Measurements from ENCODE around the gene CCRL2. TPM values are rescaled to one million over a fixed set of nuclear protein-coding genes. Genes with fewer than 3 reads are reported as not detected.

Gene CCRL2
- total RNA-seq, 1 donor from 2014 or later, result 1.7 TPM

DNA sequence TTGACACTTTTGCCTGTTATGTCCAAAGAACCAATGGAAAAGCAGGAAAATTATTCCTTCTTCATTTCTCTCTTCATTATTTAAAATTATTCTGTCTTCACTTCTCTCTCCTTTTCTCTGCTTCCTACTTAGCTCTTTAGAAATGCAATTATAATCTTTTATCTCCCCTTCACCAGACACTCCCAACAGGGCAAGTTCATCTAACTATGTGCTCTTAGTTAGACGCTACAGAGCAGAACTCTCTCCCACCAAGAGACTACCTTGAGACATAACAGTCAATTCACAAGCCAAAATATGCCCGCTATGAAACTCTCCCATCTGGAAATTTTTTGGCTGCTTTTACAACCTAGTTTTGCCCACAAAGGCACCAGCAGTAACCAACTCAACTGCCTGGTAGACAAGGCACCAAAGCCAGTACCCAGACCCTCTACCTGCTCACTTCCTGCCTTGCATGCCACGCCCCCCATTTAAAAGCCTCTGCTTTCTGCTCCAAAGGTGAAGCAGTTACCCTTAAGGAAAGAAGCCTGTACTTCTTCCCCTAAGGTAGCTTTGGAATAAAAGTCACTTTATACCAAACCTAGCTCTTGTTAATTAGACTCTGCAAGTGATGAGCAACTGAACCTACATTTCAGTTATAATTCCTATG, 28.1 kb downstream of the CCRL2 start:
- H3K27me3 Mint-ChIP-seq, result peaks cover 2% of the 10 kb centered on the region
- no peak for DNase-seq
- peaks cover 5% of the 10 kb centered on the region for H3K4me1 Mint-ChIP-seq
- no peak overlapping the region for H3K4me3 Mint-ChIP-seq
- H3K9me3 Mint-ChIP-seq, result no peaks in the 10 kb centered on the region
- intact Hi-C loops (cut with micrococcal nuclease), result no loop called here
- no peaks in the 10 kb centered on the region for H3K36me3 Mint-ChIP-seq (ENCODE audit: low read depth)
- H3K27ac Mint-ChIP-seq, result no peak overlapping the region

DNA sequence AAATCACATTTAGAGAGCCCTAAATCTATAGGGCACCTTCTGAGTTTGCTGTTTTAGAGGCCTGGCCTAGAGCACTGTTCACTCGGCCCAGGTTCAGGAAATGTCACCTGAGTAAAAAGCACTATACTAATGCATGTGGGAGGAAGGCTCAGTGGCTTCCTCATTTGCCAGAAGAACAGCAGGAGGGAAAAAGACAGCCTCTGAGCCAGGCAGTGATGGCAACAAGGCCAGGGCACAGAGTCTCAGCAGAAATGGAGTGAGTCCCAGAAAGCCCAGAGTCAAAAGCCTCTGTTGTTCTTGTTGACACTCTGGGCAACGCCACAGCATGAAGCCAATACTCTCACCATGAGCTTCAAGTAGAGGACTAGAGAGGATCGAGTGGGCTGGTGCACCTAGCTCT, 31.8 kb downstream of the CCRL2 start:
- Mint-ChIP-seq H3K36me3 (ENCODE audit: low read depth) (no peaks in the 10 kb centered on the region), H3K27ac (no peak overlapping the region), H3K9me3 (no peaks in the 10 kb centered on the region), H3K4me1 (peaks cover 22% of the 10 kb centered on the region), H3K4me3 (no peak overlapping the region), H3K27me3 (peaks cover 2% of the 10 kb centered on the region)
- intact Hi-C loops (cut with micrococcal nuclease), result no loop called here
- DNase-seq, result no peak

DNA sequence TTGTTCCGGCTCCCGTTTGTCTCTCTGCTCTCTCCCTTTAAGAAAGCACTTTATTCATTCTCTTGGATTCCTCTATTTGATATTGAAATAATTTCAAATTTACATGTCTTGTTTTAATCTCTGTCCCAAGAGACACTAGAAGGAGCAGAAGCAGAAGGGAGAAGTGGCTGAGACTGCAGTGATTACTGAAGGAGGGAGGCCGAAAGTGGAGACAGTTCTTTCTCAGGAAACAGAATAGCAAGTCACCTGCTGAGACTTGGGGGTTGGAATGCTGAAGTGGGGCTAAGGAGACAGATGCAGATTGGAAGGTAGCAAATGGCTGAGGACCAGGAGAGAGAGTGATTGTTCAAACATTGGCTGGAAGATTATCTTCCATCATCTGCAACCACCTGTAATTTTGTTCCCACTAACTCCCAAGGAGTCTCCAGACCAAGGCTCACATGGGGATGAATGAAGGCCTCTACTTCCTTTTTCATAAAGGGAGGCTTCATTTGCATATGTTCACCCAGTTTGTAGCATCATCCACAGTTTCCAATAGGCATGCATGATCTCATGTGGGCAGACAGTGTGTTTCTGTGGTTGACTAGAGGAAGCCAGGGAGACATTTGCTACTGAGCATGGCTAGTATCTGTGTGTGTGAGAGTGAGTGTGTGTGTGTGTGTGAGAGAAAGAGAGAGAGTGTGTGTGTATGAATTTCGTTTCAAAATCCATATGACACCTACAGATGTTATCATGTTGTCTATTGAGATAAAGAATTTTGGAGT, 33.7 kb downstream of the CCRL2 start:
- Mint-ChIP-seq H3K27me3 (no peaks in the 10 kb centered on the region), H3K4me3 (peak overlapping the region; percentile 4), H3K4me1 (peaks cover 25% of the 10 kb centered on the region), H3K27ac (peak overlapping the region; percentile 10), H3K36me3 (ENCODE audit: low read depth) (no peaks in the 10 kb centered on the region), H3K9me3 (no peaks in the 10 kb centered on the region)
- intact Hi-C loops (cut with micrococcal nuclease), result loop anchor here (2.0 to 5.0 kb wide), 4 partner anchors 62 to 498 kb away; partner anchors contain the start of genes CCR1 and CXCR6
- peak; percentile 85 for DNase-seq

DNA sequence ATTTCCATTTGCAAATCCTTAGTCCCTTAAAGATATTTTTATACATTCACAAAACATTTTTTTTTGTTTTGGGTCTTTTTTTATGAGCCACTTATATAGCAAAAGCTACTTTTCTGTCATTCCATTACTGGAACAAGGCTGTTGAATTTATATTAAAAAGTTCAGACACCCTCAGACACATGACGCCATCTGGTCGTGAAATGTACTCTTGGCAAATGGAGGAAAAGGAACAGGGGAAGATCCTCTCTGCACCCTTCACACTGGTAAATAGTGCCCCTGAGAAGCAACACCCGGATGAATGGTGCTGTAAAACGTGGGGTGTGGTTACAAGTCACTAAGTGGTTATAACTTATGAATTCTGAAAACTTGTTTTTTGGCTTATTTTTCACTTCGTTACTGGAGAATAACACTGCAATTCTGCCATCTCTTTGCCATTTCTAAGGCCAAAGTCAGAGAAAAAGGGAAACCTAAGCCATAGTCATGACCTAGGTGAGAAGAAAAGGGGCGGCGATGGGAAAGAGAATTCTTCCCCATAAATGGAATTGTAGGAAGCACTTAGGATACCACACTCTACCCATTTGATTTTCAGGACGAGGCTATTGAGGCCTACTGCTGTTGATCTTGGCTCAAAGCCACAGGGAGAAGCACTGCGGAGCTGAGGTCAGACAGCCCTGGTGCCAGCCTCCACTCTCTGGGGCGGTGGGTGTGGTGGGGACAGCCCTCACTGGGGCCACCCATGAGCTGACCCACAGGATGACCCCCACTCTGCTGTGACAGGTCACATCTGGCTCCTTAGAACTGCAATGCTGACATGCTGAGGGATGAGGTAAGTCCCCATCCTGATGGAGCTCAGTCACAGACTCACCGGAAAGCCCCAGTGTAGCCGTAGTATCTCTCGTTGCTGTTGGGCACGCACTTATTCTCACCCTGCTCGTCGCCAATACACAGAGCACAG, 35.8 kb downstream of the CCRL2 start:
- H3K27ac Mint-ChIP-seq, result no peak overlapping the region

DNA sequence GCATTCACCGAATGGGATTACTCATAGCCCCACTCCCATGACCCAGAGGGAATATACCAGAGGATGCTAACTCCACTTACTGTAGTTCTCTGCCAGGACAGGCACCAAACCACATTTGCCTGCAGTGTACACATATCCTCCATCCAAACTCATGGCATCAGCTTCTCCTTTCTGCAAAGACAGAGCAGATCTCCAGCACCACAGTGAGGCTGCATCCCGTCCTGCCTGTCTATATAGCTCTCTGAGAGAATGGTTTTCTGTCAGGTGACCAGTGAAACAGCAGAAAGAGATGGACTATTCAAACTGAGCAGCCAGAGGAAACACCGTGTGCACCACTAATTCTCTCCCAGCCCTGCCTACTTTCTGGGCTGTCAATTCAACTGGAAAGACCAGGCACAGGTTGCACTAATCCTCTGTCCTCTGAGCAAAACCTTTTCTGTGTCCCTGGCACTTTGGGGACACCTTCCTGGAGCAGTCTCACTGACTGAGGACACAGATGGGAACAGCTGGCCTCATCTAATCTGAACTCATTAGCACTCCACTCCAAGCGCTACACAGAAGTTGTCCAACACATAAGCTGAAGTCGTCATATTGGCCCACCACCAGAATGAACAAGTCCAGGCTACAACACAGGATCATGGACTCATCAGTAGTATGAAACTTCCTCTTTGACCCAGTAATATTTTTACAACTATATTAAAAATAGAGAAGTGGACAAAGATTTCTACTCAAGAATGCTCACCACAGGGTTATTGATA, 40.3 kb downstream of the CCRL2 start:
- peaks cover 26% of the 10 kb centered on the region for H3K27me3 Mint-ChIP-seq
- peaks cover 4% of the 10 kb centered on the region for H3K4me1 Mint-ChIP-seq
- no peak for DNase-seq
- H3K9me3 Mint-ChIP-seq, result no peaks in the 10 kb centered on the region
- intact Hi-C loops (cut with micrococcal nuclease), result no loop called here
- no peaks in the 10 kb centered on the region for H3K36me3 Mint-ChIP-seq (ENCODE audit: low read depth)
- no peak overlapping the region for H3K27ac Mint-ChIP-seq
- H3K4me3 Mint-ChIP-seq, result no peak overlapping the region

More for the DNA sequence above, 35.8 kb downstream of the CCRL2 start:
- DNase-seq, result peak; percentile 85
- H3K4me3 Mint-ChIP-seq, result no peak overlapping the region
- H3K9me3 Mint-ChIP-seq, result no peaks in the 10 kb centered on the region
- no peaks in the 10 kb centered on the region for H3K36me3 Mint-ChIP-seq (ENCODE audit: low read depth)
- intact Hi-C loops (cut with micrococcal nuclease), result loop anchor here (5.0 kb wide), 3 partner anchors 236 to 501 kb away; partner anchors contain the start of genes CCR1 and CXCR6
- H3K27me3 Mint-ChIP-seq, result peaks cover 7% of the 10 kb centered on the region
- peaks cover 25% of the 10 kb centered on the region for H3K4me1 Mint-ChIP-seq

DNA sequence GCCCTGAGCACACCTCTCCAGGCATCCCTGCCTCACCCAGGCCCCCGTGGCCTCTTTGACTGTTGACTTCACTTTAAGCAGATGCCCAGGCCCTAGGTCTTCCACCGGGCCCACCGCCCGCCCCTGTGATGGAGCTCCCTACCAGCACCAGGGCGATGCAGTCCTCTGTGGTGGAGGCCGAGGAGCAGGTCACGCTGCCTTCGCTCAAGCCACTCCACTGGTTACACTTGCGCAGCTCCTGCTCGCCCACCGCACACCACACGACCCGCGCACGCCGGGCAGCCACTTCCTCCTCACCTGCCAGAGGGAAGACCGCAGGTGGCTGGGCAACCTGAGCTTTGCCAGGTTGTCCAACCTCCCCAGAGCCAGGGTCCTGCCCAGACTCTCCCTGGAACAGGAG, 41.7 kb downstream of the CCRL2 start:
- Mint-ChIP-seq H3K4me1 (peaks cover 5% of the 10 kb centered on the region), H3K27ac (no peak overlapping the region), H3K27me3 (peaks cover 38% of the 10 kb centered on the region), H3K9me3 (no peaks in the 10 kb centered on the region), H3K4me3 (no peak overlapping the region), H3K36me3 (ENCODE audit: low read depth) (no peaks in the 10 kb centered on the region)
- intact Hi-C loops (cut with micrococcal nuclease), result no loop called here
- no peak for DNase-seq

DNA sequence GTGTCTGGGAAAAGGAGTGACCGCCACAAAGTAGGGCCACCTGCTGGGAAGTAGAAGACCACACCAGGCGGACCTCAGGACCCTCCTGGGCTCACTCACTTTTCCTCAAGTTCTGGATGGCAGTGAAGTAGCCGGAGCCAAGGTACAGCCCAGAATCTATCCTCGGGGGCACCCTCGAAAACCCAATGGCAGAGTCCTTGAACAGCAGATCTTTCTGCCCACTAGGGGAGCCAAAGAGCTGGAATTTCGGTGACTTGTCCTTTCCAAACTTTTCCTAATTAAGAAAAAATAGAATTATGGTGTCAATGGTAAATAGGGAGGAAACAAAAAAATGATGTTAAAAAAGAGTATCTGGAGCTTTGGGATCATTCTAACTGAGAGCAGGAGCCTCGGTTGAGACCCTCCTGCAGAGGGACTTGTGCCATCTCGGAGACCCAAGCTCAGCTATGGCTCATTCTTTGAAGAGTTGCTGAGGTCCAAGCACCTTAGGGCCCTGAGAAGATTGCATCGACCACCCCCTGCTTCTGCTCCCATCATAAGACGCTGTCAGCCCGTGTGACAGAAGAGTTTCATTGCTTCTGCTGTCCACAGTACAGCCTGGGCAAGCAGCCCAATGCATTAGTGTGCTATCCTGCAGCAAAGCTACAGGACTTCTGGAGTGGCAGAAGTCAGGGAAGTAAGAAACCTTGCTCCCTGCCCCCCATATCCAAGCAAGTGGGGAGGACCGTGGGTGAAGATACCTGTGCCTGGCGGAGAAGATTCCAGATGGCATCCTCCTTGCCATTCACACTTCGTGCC, 42.9 kb downstream of the CCRL2 start:
- Mint-ChIP-seq H3K4me1 (peaks cover 2% of the 10 kb centered on the region), H3K27me3 (peaks cover 44% of the 10 kb centered on the region), H3K36me3 (ENCODE audit: low read depth) (no peaks in the 10 kb centered on the region), H3K9me3 (no peaks in the 10 kb centered on the region), H3K27ac (no peak overlapping the region), H3K4me3 (no peak overlapping the region)
- DNase-seq, result no peak
- intact Hi-C loops (cut with micrococcal nuclease), result no loop called here

DNA sequence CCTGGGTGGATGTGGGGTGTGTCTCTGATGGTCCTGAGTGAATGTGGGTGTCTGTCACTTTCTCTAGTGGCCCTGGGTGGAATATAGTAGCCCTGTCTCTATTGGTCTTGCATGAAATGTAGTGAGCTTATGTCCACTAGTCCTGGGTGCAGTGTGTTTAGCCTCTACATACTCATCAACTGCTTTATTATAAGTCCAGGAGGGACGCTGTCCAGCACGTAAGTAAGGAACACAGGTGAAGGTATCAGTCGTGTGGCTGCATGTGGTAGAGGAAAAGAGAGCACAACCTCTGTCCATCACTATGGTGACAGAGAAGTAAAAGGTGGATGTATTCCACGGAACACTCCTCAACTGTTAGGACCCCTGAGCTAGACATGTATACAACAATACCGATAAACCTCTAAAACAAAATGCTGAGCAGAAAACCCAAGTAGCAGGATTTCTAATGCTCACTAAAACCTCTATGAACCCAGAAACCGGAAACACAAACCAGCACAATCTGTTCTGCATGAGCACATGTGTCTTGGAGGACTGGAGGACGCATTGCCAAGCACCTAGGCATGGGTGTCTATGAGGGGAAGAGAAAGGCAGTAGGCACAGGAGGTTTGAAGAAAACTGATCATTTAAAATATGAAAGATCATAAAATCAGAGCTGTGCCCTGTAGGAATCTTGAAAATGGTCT, 46.6 kb downstream of the CCRL2 start:
- intact Hi-C loops (cut with micrococcal nuclease), result no loop called here
- no peaks in the 10 kb centered on the region for H3K36me3 Mint-ChIP-seq (ENCODE audit: low read depth)
- H3K27ac Mint-ChIP-seq, result no peak overlapping the region
- peaks cover 38% of the 10 kb centered on the region for H3K27me3 Mint-ChIP-seq
- no peak overlapping the region for H3K4me3 Mint-ChIP-seq
- DNase-seq, result no peak
- no peaks in the 10 kb centered on the region for H3K9me3 Mint-ChIP-seq
- peaks cover 2% of the 10 kb centered on the region for H3K4me1 Mint-ChIP-seq

DNA sequence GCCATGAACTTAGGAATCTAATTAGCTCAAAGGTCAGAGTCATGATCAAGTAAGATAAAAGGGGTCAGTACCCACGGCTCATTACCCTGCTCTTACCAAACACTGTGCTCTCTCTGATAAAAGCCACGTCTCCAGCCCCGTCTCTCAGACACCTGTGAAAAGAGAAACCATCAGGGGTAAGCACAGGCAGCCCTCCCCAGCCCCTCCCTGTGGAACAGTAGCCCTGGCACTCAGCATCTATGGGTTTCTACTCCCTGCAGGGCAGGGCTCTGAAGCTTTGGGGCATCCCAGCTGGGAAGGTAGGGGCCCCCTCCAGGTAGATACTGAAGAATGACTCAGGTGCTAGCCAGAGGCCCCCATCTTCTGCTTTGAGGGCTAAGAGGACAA, 47.1 kb downstream of the CCRL2 start:
- Mint-ChIP-seq H3K4me1 (peaks cover 2% of the 10 kb centered on the region), H3K36me3 (ENCODE audit: low read depth) (no peaks in the 10 kb centered on the region), H3K4me3 (no peak overlapping the region), H3K27ac (no peak overlapping the region), H3K27me3 (peaks cover 36% of the 10 kb centered on the region), H3K9me3 (no peaks in the 10 kb centered on the region)
- no peak for DNase-seq
- intact Hi-C loops (cut with micrococcal nuclease), result no loop called here

DNA sequence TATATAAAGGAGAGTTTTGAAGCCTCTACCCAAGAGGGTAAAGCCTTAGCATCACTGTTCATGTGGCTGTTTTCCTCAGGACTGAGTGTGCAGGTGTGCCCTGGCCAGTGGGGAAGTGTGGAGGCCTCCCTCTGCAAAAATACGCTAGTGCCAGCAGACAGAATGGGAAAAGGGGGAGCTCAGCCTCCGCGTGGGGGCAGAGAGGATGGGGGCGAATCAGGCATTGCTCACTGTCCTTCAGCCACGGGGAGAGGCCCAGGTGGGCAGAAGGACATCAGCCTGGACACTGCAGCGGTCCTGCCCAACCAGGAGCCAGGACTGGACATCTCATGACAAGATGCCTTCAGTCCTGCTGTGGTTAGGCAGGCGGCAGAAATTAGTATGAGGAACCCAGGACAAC, 47.5 kb downstream of the CCRL2 start:
- DNase-seq, result no peak
- peaks cover 2% of the 10 kb centered on the region for H3K4me1 Mint-ChIP-seq
- intact Hi-C loops (cut with micrococcal nuclease), result no loop called here
- H3K27ac Mint-ChIP-seq, result no peak overlapping the region
- H3K4me3 Mint-ChIP-seq, result no peak overlapping the region
- peaks cover 39% of the 10 kb centered on the region for H3K27me3 Mint-ChIP-seq
- H3K36me3 Mint-ChIP-seq (ENCODE audit: low read depth), result no peaks in the 10 kb centered on the region
- no peaks in the 10 kb centered on the region for H3K9me3 Mint-ChIP-seq

DNA sequence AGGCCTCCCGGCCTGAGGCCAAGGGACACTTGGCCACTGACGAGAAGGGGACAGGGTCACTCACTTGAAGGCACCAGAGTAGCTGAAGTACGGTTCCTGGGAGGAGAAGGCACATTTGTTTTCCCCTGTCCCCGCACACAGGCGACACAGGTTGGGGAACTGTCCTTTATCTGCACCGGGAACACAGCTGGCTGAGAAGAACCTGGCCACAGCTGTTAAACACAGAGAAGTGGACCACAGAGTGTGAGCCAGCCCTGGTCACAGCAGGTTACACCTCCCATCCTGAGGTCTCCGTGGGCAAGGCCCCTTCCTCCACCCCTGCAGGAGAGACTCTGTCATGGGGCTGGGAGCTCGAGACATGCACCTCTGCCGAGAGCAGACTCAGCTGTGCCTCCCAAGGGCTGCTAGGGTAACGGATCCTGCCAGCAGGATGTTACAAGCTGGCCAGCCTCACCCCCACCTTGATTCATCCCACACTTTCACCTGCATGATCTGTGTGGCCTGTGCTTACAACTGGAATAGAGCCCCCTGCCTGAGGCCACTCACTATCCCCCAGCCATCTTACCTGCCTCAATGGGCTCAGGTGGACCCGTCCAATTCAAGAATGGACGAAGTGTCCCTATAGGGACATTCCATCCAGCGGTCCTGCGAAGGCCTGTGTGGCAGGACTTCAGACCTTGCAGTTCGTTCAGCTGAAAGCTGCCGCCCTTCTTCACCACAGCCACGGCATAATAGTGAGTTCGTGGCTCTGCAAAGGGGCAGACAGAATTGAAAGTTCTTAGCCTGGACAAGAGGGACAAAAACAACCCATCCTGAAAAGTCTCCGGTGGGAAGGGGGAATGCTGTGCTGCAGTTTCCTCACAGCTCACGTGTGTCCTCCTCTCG, 48.4 kb downstream of the CCRL2 start:
- Mint-ChIP-seq H3K4me1 (peaks cover 2% of the 10 kb centered on the region), H3K36me3 (ENCODE audit: low read depth) (no peaks in the 10 kb centered on the region)
- no peak for DNase-seq

More for the DNA sequence above, 48.4 kb downstream of the CCRL2 start:
- Mint-ChIP-seq H3K9me3 (no peaks in the 10 kb centered on the region), H3K4me3 (no peak overlapping the region), H3K27me3 (peaks cover 47% of the 10 kb centered on the region), H3K27ac (no peak overlapping the region)
- intact Hi-C loops (cut with micrococcal nuclease), result no loop called here
